Measurements from ENCODE around the gene ACAP2. TPM values are rescaled to one million over a fixed set of nuclear protein-coding genes. Genes with fewer than 3 reads are reported as not detected.

Gene ACAP2
- total RNA-seq, 1 donor from 2014 or later, result 59.4 TPM

DNA sequence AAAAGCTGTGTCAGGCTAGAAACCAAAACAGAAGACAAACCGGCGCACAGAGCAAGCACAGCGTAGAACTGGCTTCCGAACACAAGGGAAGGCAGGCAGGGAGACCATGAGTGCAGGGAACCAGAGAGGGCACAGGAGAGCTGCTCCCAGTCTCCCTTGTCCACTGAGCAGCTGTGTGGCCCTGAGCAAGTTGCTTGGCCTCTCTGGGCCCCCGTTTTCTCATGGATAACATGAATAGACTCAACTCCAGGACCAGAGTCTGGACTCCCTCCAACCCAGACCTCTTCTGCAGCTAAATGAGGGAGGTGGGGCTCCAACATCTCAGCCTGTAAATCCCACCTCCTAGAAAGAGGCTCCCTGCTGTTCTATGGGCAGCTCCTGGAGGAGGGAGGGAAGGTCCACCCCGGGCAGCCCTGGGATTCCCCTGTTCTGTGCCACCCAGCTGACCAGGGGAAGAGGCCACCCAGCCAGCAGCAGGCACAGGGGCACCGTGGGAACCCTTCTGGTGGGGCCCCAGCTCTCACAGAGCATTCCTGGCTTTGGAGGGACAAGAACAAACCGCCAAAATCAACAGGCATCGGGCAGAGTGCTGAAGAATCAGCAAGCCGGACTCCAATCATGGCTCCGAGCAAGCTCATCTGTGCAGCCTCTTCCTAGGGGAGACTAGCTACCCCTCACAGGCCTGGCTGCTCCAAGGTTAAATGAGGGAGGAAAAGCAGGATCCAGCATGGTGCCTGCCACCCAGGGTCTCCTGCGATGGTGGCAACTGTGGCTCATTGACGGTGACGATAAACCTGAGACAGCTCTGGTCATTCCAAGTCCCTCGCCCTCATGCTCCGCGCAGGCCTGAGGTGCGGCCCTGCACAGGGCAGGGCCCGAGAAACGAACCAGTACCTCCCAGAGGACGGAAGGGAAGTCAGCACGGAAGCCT is 187.0 kb downstream of the ACAP2 start:
- no peaks in the 10 kb centered on the region for H3K27me3 ChIP-seq
- no peaks in the 10 kb centered on the region for H3K9me3 ChIP-seq
- peak in 1 of 2 donors; percentile 83 for DNase-seq (ENCODE audit: extremely low spot score in 2 of 2)
- H3K4me3 ChIP-seq, result no peak overlapping the region
- no peak for TF ChIP-seq POLR2A (IDR thresholded peaks at IDR 0.05)
- no peak for TF ChIP-seq POLR2AphosphoS5 (IDR thresholded peaks at IDR 0.05; ENCODE audit: insufficient read depth in 1 of 2, low read depth in 1 of 2)
- TF ChIP-seq, protein P1, sequence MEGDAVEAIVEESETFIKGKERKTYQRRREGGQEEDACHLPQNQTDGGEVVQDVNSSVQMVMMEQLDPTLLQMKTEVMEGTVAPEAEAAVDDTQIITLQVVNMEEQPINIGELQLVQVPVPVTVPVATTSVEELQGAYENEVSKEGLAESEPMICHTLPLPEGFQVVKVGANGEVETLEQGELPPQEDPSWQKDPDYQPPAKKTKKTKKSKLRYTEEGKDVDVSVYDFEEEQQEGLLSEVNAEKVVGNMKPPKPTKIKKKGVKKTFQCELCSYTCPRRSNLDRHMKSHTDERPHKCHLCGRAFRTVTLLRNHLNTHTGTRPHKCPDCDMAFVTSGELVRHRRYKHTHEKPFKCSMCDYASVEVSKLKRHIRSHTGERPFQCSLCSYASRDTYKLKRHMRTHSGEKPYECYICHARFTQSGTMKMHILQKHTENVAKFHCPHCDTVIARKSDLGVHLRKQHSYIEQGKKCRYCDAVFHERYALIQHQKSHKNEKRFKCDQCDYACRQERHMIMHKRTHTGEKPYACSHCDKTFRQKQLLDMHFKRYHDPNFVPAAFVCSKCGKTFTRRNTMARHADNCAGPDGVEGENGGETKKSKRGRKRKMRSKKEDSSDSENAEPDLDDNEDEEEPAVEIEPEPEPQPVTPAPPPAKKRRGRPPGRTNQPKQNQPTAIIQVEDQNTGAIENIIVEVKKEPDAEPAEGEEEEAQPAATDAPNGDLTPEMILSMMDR (IDR thresholded peaks at IDR 0.05), result no peak
- no peaks in the 10 kb centered on the region for H3K36me3 ChIP-seq
- intact Hi-C loops (cut with DNase I), result loop anchor here (2.0 to 10.0 kb wide), 3 partner anchors 51 to 573 kb away; no protein-coding TSS in a partner anchor
- H3K27ac ChIP-seq, result no peak overlapping the region
- peaks cover 61% of the 10 kb centered on the region for H3K4me1 ChIP-seq

- Histone ChIP-seq H3K4me1 (peaks cover 61% of the 10 kb centered on the region), H3K9me3 (no peaks in the 10 kb centered on the region), H3K4me3 (no peak overlapping the region), H3K36me3 (no peaks in the 10 kb centered on the region), H3K27me3 (no peaks in the 10 kb centered on the region), H3K27ac (no peak overlapping the region)
- intact Hi-C loops (cut with DNase I), result loop anchor here (5.0 to 10.0 kb wide), 2 partner anchors 50 to 143 kb away; no protein-coding TSS in a partner anchor
- peak in 1 of 2 donors; percentile 52 for DNase-seq (ENCODE audit: extremely low spot score in 2 of 2)
- TF ChIP-seq, protein P1 (IDR thresholded peaks at IDR 0.05), result no peak
- TF ChIP-seq POLR2AphosphoS5 (IDR thresholded peaks at IDR 0.05; ENCODE audit: insufficient read depth in 1 of 2, low read depth in 1 of 2) (no peak), POLR2A (IDR thresholded peaks at IDR 0.05) (no peak)
These were observed 187.7 kb downstream of the ACAP2 start for GRCh38 chr3:195255176-195255500.

DNA sequence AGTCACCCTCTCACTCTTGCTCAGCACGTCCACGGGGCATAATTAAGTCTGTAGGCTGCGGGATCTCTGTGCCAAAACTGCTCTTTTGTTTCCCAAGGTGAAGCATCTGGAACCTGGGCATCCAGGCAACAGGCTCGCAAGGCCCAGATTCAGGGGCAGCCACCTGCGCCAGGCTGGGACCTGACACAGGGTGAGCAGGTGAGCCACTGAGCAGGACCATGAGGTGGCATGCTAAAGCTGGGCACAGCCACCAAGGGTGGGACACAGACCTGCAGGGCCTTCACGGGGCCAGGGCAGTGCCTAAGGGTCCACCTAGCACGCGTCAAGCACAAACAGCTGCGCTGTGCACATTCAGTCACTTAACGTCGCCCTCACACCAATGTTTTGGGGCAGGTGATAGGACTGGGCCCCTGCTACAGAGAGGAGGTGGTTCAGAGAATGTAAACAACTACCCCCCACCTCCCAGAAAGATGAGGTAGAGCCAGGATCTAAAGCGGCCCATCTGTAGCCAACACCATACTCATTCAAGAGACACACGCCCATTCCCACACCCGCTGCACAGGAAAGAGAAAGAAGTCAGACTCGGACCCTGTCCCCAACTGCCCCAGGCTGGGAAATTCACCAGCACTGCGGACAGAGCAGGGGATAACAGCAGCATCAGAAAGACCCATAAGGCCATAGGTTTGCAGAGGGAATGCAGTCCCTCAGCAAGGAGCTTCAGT is 188.2 kb downstream of the ACAP2 start:
- intact Hi-C loops (cut with DNase I), result loop anchor here (5.0 to 10.0 kb wide), 2 partner anchors 50 to 142 kb away; no protein-coding TSS in a partner anchor
- Histone ChIP-seq H3K4me1 (peaks cover 60% of the 10 kb centered on the region), H3K27ac (peak overlapping the region; percentile 75), H3K9me3 (no peaks in the 10 kb centered on the region), H3K36me3 (no peaks in the 10 kb centered on the region), H3K27me3 (no peaks in the 10 kb centered on the region), H3K4me3 (no peak overlapping the region)
- no peak for DNase-seq (ENCODE audit: extremely low spot score in 2 of 2)
- TF ChIP-seq POLR2A (IDR thresholded peaks at IDR 0.05), result no peak
- TF ChIP-seq, protein P1 (IDR thresholded peaks at IDR 0.05), result no peak
- TF ChIP-seq POLR2AphosphoS5 (IDR thresholded peaks at IDR 0.05; ENCODE audit: insufficient read depth in 1 of 2, low read depth in 1 of 2), result no peak

GRCh38 chr3:195253923-195254432 is 188.8 kb downstream of the ACAP2 start:
- Histone ChIP-seq H3K4me3 (no peak overlapping the region), H3K4me1 (peaks cover 53% of the 10 kb centered on the region), H3K27me3 (no peaks in the 10 kb centered on the region), H3K36me3 (no peaks in the 10 kb centered on the region), H3K9me3 (no peaks in the 10 kb centered on the region), H3K27ac (peak overlapping the region; percentile 75)
- intact Hi-C loops (cut with DNase I), result loop anchor here (10.0 kb wide), 1 partner anchor 49 kb away; no protein-coding TSS in a partner anchor
- no peak for TF ChIP-seq POLR2AphosphoS5 (IDR thresholded peaks at IDR 0.05; ENCODE audit: insufficient read depth in 1 of 2, low read depth in 1 of 2)
- TF ChIP-seq, protein P1 (IDR thresholded peaks at IDR 0.05), result no peak
- TF ChIP-seq POLR2A (IDR thresholded peaks at IDR 0.05), result no peak
- no peak for DNase-seq (ENCODE audit: extremely low spot score in 2 of 2)

Data from vagina (tissue), 2 donors.